DOHH2 (cell line): ENCODE results near the gene MACROD2.

Source experiments
- H3F3A ChIP-seq: fragments of 200-600 bp; sonication (generic), shearing (Covaris generic); 2 replicates; pipeline ENCODE4 v1.6.0; 2016; ENCODE audit warnings: antibody characterized with exemption, mild to moderate bottlenecking; ENCODE audit not compliant: control insufficient read depth, insufficient read depth
- H3K27ac ChIP-seq: fragments of 200-600 bp; sonication (generic); 2 replicates; pipeline ENCODE4 v1.5.1; 2014; ENCODE audit warnings: low read depth, mild to moderate bottlenecking, low read length, moderate library complexity
- H3K27me3 ChIP-seq: fragments of 200-600 bp; sonication (generic); 2 replicates; pipeline ENCODE4 v1.6.1; 2014; ENCODE audit warnings: mild to moderate bottlenecking, low read length, mixed read lengths; ENCODE audit not compliant: control insufficient read depth
- H3K36me3 ChIP-seq: fragments of 200-600 bp; sonication (generic); 2 replicates; pipeline ENCODE4 v1.6.1; 2014; ENCODE audit warnings: mild to moderate bottlenecking, low read length, moderate library complexity, mixed read lengths; ENCODE audit not compliant: control insufficient read depth
- H3K4me1 ChIP-seq: fragments of 200-600 bp; sonication (generic); 2 replicates; pipeline ENCODE4 v1.6.1; 2014; ENCODE audit warnings: mild to moderate bottlenecking, low read length, mixed read lengths; ENCODE audit not compliant: control insufficient read depth
- H3K4me2 ChIP-seq: fragments of 200-600 bp; sonication (generic); 2 replicates; pipeline ENCODE4 v1.6.0; 2014; ENCODE audit warnings: mild to moderate bottlenecking, low read length, moderate library complexity
- H3K4me3 ChIP-seq: fragments of 200-600 bp; sonication (generic); 2 replicates; pipeline ENCODE4 v1.5.1; 2014; ENCODE audit warnings: mild to moderate bottlenecking, low read length, mixed read lengths
- H3K79me2 ChIP-seq: fragments of 200-600 bp; sonication (generic); 2 replicates; pipeline ENCODE4 v1.6.1; 2014; ENCODE audit warnings: mild to moderate bottlenecking, low read length, mixed read lengths; ENCODE audit not compliant: control insufficient read depth
- H3K9me2 ChIP-seq: fragments of 200-600 bp; sonication (generic); replicated peaks from 2 replicates; pipeline ENCODE4 v1.6.1; 2014; ENCODE audit warnings: mild to moderate bottlenecking, low read length, mixed read lengths; ENCODE audit not compliant: control insufficient read depth
- H3K9me3 ChIP-seq: fragments of 200-600 bp; sonication (generic); 2 replicates; pipeline ENCODE4 v1.6.1; 2014; ENCODE audit warnings: antibody characterized with exemption, low read length, mixed read lengths; ENCODE audit not compliant: control insufficient read depth, insufficient read depth
- H4K20me1 ChIP-seq: fragments of 200-600 bp; sonication (generic); 2 replicates; pipeline ENCODE4 v1.6.0; 2014; ENCODE audit warnings: low read depth, mild to moderate bottlenecking, antibody characterized with exemption, low read length, moderate library complexity; ENCODE audit not compliant: control insufficient read depth, insufficient read depth
- CTCF ChIP-seq: fragments of 200-600 bp; sonication (generic); IDR thresholded peaks from one replicate; pipeline ENCODE4 v1.5.1; 2014; ENCODE audit warnings: antibody characterized with exemption, mild to moderate bottlenecking, low read depth, low read length; ENCODE audit not compliant: poor library complexity, severe bottlenecking
- EZH2phosphoT487 ChIP-seq: fragments of 200-600 bp; sonication (generic); IDR thresholded peaks from 2 replicates; pipeline ENCODE4 v1.6.1; 2017; ENCODE audit warnings: borderline replicate concordance, mild to moderate bottlenecking, antibody characterized with exemption, low read length, moderate library complexity, mixed read lengths

The MACROD2 gene

GRCh38 chr20:14064333-14064732 is 69.0 kb downstream of the MACROD2 start:
- Histone ChIP-seq H3K79me2 (no peaks in the 10 kb centered on the region), H3K9me2 (no peaks in the 10 kb centered on the region), H3K27me3 (peaks cover 3% of the 10 kb centered on the region; the same call in 1 of the 2 replicates), H3K4me1 (no peaks in the 10 kb centered on the region), H3F3A (no peaks in the 10 kb centered on the region), H3K27ac (no peak overlapping the region), H3K9me3 (no peaks in the 10 kb centered on the region), H3K36me3 (no peaks in the 10 kb centered on the region), H4K20me1 (no peaks in the 10 kb centered on the region), H3K4me3 (no peak overlapping the region), H3K4me2 (no peak overlapping the region)
- no peak for TF ChIP-seq CTCF
- no peak for TF ChIP-seq EZH2phosphoT487

- H3K27me3 ChIP-seq, result peaks cover 3% of the 10 kb centered on the region; the same call in 1 of the 2 replicates
- no peaks in the 10 kb centered on the region for H3K36me3 ChIP-seq
- H3K9me3 ChIP-seq, result no peaks in the 10 kb centered on the region
- TF ChIP-seq CTCF (no peak), EZH2phosphoT487 (no peak)
- no peaks in the 10 kb centered on the region for H4K20me1 ChIP-seq
- no peaks in the 10 kb centered on the region for H3F3A ChIP-seq
- no peak overlapping the region for H3K4me3 ChIP-seq
- H3K9me2 ChIP-seq, result no peaks in the 10 kb centered on the region
- no peak overlapping the region for H3K4me2 ChIP-seq
- no peaks in the 10 kb centered on the region for H3K79me2 ChIP-seq
- no peaks in the 10 kb centered on the region for H3K4me1 ChIP-seq
- H3K27ac ChIP-seq, result no peak overlapping the region
Measured at GRCh38 chr20:14064921-14065320, 69.6 kb downstream of the MACROD2 start.

DNA sequence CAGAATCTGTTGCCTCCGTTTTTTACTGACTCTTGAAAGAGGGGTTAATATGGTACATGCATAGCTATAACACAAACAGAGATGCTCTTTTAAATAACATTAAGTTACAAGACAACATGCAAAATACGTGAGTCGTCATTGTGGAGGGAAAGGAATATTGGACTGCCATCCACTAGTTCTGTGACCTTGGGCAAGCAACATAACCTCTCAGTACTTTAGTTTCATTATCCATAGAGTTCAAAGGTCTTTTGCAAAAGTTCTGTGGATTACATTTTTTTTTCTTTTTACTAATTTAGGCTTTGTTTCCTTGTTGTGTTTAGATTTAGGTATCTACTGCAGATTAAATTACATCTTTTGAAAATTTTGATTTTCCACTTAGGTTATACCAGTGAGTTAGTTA is 70.5 kb downstream of the MACROD2 start:
- Histone ChIP-seq H3K36me3 (no peaks in the 10 kb centered on the region), H3K9me2 (no peaks in the 10 kb centered on the region), H3K9me3 (no peaks in the 10 kb centered on the region), H3K4me3 (no peak overlapping the region), H4K20me1 (no peaks in the 10 kb centered on the region), H3K79me2 (no peaks in the 10 kb centered on the region), H3K27ac (no peak overlapping the region), H3K4me2 (no peak overlapping the region), H3K27me3 (peaks cover 3% of the 10 kb centered on the region; the same call in 1 of the 2 replicates), H3K4me1 (no peaks in the 10 kb centered on the region), H3F3A (no peaks in the 10 kb centered on the region)
- TF ChIP-seq CTCF (no peak), EZH2phosphoT487 (no peak)

DNA sequence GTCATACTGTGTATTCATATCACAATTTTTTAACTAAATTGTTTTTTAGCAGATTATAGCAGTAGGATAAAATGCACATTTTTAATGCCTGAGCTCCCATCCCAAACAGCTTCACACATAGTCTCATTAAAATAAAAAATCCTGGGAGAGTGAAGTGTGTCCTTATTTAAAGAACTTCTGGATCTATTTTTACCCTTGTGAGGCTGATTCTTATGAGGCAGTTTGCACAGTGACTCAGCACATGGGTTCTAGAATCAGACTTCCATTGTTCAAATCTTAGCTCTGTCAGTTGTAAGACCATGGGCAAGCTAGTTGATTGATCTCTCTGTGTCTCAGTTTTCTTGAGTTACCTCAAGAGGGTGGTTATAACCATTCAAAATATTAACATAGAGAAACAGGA is 72.3 kb downstream of the MACROD2 start:
- Histone ChIP-seq H3K79me2 (no peaks in the 10 kb centered on the region), H3K27me3 (no peaks in the 10 kb centered on the region), H3K4me3 (no peak overlapping the region)

More for the DNA sequence above, 72.3 kb downstream of the MACROD2 start:
- Histone ChIP-seq H3K36me3 (no peaks in the 10 kb centered on the region), H3K27ac (no peak overlapping the region), H3K4me2 (no peak overlapping the region), H3K4me1 (no peaks in the 10 kb centered on the region), H3K9me2 (no peaks in the 10 kb centered on the region), H3F3A (no peaks in the 10 kb centered on the region), H3K9me3 (no peaks in the 10 kb centered on the region), H4K20me1 (no peaks in the 10 kb centered on the region)
- TF ChIP-seq CTCF (no peak), EZH2phosphoT487 (no peak)
